Heart left ventricle (tissue), 16 donors: Measurements from ENCODE around the gene TENT5D. TPM values are rescaled to one million over a fixed set of nuclear protein-coding genes. Genes with fewer than 3 reads are reported as not detected.

ENCODE experiments used
- ATAC-seq, 4 donors: fragments of 200-7000 bp; cut with Tn5 transposase; one replicate each; pipeline ENCODE4 v1.9.1; 2020 to 2022; ENCODE audit warnings: moderate library complexity in 4 of 4, mild to moderate bottlenecking in 3 of 4, moderate number of reproducible peaks in 1 of 4
- DNase-seq, 5 donors: peaks; one replicate each; pipeline ENCODE4 v3.0.0-alpha.2; 2020
- H3K27ac ChIP-seq, 12 donors: fragments of 200-600 bp; sonication (generic) in 4 of 12; one replicate each; pipeline versions ENCODE4 v1.5.0 to v1.8.0; 2016 to 2022; ENCODE audit warnings: mild to moderate bottlenecking in 2 of 12
- H3K27me3 ChIP-seq, 9 donors: fragments of 200-600 bp; sonication (generic) in 2 of 9; one replicate each; pipeline versions ENCODE4 v1.5.1 to v1.8.0; 2016 to 2022; ENCODE audit warnings: mild to moderate bottlenecking in 3 of 9
- H3K36me3 ChIP-seq, 9 donors: fragments of 200-600 bp; sonication (generic) in 2 of 9; one replicate each; pipeline versions ENCODE4 v1.5.0 to v1.8.0; 2018 to 2022; ENCODE audit warnings: mild to moderate bottlenecking in 2 of 9
- H3K4me1 ChIP-seq, 12 donors: fragments of 200-600 bp; sonication (generic) in 4 of 12; one replicate each; pipeline versions ENCODE4 v1.5.0 to v1.8.0; 2016 to 2022; ENCODE audit warnings: mild to moderate bottlenecking in 3 of 12
- H3K4me3 ChIP-seq, 12 donors: fragments of 200-600 bp; sonication (generic) in 4 of 12; one replicate each; pipeline versions ENCODE4 v1.5.0 to v1.8.0; 2017 to 2022; ENCODE audit warnings: mild to moderate bottlenecking in 9 of 12, moderate library complexity in 4 of 12
- H3K9me3 ChIP-seq, 12 donors: fragments of 200-600 bp; sonication (generic) in 4 of 12; one replicate each; pipeline versions ENCODE4 v1.5.0 to v1.8.0; 2016 to 2022; ENCODE audit warnings: mild to moderate bottlenecking in 1 of 12
- POLR2A ChIP-seq, 2 donors: fragments of 450-650 bp; IDR thresholded peaks; one replicate each; pipeline ENCODE4 v1.6.1; 2017; ENCODE audit warnings: antibody characterized with exemption in 2 of 2, mild to moderate bottlenecking in 2 of 2, moderate library complexity in 2 of 2
- WGBS, 4 donors: extraction: QIAGEN DNeasy Blood & Tissue Kit in 2 of 4; methylation state at CpG; one replicate each; pipeline versions ENCODE4 v1.1.5 to v1.1.7; 2013 to 2018; 5-methylcytosine and 5-hydroxymethylcytosine counted together
- intact Hi-C, 10 donors: fragments of 100-400 bp; cut with DNase I; formaldehyde crosslinking; loops; one replicate each; pipeline versions ENCODE4 v1.11.1 to v1.14.2; 2022
- polyA plus RNA-seq, 2 donors: library from polyadenylated mRNA; stranded (reverse); fragments of 200-250 nt; gene quantifications; one replicate each; pipeline ENCODE4 v1.2.3, GENCODE V29; 2013
- total RNA-seq, 9 donors: library from RNA; depleted of rRNA in 2 of 9; stranded (reverse); fragments of >200 nt in 2 of 9; fragmentation: NEBNext Ultra II Directional in 3 of 9; extraction: Animal tissue kit (Norgen Biotek cat#: 25700) in 3 of 9; gene quantifications; one replicate each; pipeline versions ENCODE4 v1.1.0 to v1.2.4, GENCODE V29; 2016 to 2023
- TF ChIP-seq, protein P1 (sequence below), 12 donors: fragments of 200-600 bp; sonication (generic) in 4 of 12; IDR thresholded peaks; one replicate each; pipeline versions ENCODE4 v1.5.0 to v1.8.0; 2018 to 2022; ENCODE audit warnings: antibody characterized with exemption in 12 of 12, mild to moderate bottlenecking in 5 of 12
- donor health status: ischemic (EF 13 %, LVEDD 7.1; RV severe dilation, severe dysfunction).
- donor health status: healthy with polysubstance abuse.
- donor health status: DM: no; HTN: yes; CAD: no.
- donor health status: DM: no; HTN: no; CAD: no.
- donor health status: ischemic (EF 25% LVEDD 6.9; RV normal size, moderate dysfunction).
- donor health status: ischemic (EF 25% LVEDD 5.7; RV mildly dilated, moderate dysfunction).
- donor health status: healthy.
- donor health status: DM: yes; HTN: yes; CAD: no.
- donor health status: ischemic (EF 35%, LVEDD 5.7; RV mildly dilated, moderate dysfunction).
- donor health status: nonischemic (EF 11% LVEDD 7.7; RV severe dilation, severe dysfunction).
- donor health status: DM: yes; HTN: yes; CAD: no.
- donor health status: PGD.
- donor health status: ischemic (EF 29% LVEDD 5.4; RV normal size, mild dysfunction).
- donor health status: nonischemic (EF 23%, LVEDD 6.1; RV moderate dilation, normal function).

The TENT5D gene
- total and polyA plus RNA-seq, 11 donors, result not detected

GRCh38 chrX:80423744-80424143, 3.5 kb downstream of the TENT5D start:
- H3K4me1 ChIP-seq, result no peaks in the 10 kb centered on the region
- ATAC-seq, result no peak
- H3K9me3 ChIP-seq, result peaks cover 0 to 13% (median 0%) of the 10 kb centered on the region in 12 donors
- intact Hi-C loops, result no loop called here
- no peak overlapping the region for H3K27ac ChIP-seq
- H3K4me3 ChIP-seq, result no peak overlapping the region
- H3K36me3 ChIP-seq, result no peaks in the 10 kb centered on the region
- WGBS, 4 donors, result 41 to 53% (median 46%) methylated on average over 2 of the region's 2 CpGs
- H3K27me3 ChIP-seq, result peaks cover 0 to 3% (median 0%) of the 10 kb centered on the region in 9 donors
- no peak for TF ChIP-seq POLR2A (IDR thresholded peaks at IDR 0.05)
- TF ChIP-seq, protein P1, sequence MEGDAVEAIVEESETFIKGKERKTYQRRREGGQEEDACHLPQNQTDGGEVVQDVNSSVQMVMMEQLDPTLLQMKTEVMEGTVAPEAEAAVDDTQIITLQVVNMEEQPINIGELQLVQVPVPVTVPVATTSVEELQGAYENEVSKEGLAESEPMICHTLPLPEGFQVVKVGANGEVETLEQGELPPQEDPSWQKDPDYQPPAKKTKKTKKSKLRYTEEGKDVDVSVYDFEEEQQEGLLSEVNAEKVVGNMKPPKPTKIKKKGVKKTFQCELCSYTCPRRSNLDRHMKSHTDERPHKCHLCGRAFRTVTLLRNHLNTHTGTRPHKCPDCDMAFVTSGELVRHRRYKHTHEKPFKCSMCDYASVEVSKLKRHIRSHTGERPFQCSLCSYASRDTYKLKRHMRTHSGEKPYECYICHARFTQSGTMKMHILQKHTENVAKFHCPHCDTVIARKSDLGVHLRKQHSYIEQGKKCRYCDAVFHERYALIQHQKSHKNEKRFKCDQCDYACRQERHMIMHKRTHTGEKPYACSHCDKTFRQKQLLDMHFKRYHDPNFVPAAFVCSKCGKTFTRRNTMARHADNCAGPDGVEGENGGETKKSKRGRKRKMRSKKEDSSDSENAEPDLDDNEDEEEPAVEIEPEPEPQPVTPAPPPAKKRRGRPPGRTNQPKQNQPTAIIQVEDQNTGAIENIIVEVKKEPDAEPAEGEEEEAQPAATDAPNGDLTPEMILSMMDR (IDR thresholded peaks at IDR 0.05), result no peak
- DNase-seq, result no peak

- TF ChIP-seq, protein P1 (IDR thresholded peaks at IDR 0.05), result peak in 2 of 12 donors; percentile 6 to 14
- no peak for TF ChIP-seq POLR2A (IDR thresholded peaks at IDR 0.05)
- ATAC-seq (no peak), DNase-seq (no peak)
- Histone ChIP-seq H3K36me3 (no peaks in the 10 kb centered on the region), H3K27ac (no peak overlapping the region), H3K4me3 (no peak overlapping the region), H3K4me1 (no peaks in the 10 kb centered on the region), H3K9me3 (peaks cover 0 to 5% (median 0%) of the 10 kb centered on the region in 12 donors), H3K27me3 (peaks cover 0 to 3% (median 0%) of the 10 kb centered on the region in 9 donors)
- intact Hi-C loops, result no loop called here
- 57 to 68% (median 66%) methylated on average over 3 of the region's 3 CpGs for WGBS, 4 donors
Observed at GRCh38 chrX:80430826-80431504, 10.7 kb downstream of the TENT5D start.

DNA sequence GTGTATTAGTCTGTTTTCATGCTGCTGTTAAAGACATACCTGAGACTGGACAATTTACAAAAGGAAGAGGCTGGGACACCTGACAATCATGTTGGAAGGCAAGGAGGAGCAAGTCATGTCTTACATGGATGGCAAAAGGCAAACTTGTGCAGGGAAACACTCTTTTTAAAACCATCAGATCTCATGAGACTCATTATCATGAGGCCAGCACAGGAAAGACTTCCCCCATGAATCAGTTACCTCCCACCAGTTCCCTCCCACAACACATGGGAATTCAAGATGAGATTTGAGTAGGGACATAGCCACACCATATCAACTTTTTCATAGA, 11.2 kb downstream of the TENT5D start:
- H3K27ac ChIP-seq, result no peak overlapping the region
- no peaks in the 10 kb centered on the region for H3K36me3 ChIP-seq
- peaks cover 0 to under 1% (median 0%) of the 10 kb centered on the region in 12 donors for H3K9me3 ChIP-seq
- peaks cover 0 to 3% (median 0%) of the 10 kb centered on the region in 9 donors for H3K27me3 ChIP-seq
- intact Hi-C loops, result no loop called here
- DNase-seq, result no peak
- H3K4me1 ChIP-seq, result no peaks in the 10 kb centered on the region
- no peak for TF ChIP-seq POLR2A (IDR thresholded peaks at IDR 0.05)
- TF ChIP-seq, protein P1 (IDR thresholded peaks at IDR 0.05), result no peak
- ATAC-seq, result no peak
- no peak overlapping the region for H3K4me3 ChIP-seq

DNA sequence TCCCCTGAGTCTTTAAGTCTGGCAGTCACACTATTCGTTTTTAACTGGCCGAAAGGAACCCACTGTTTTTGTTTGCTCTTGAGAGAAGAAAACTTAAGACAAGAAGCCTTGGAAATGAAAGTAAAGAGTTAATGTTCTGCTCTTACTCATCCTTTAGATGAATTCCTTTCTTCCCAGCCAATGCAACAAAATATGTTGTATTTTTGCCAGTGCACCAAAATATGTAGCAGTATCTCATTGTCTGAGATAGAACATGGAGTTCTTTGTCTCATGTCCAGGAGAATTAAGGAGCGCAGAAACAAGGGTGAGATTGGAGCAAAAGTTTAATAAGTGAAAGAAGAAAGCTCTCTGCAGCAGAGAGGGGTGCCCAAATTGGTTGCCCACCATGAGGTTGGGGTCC, 12.2 kb downstream of the TENT5D start:
- Histone ChIP-seq H3K27me3 (peaks cover 0 to 3% (median 0%) of the 10 kb centered on the region in 9 donors), H3K4me3 (no peak overlapping the region), H3K36me3 (no peaks in the 10 kb centered on the region), H3K4me1 (no peaks in the 10 kb centered on the region), H3K27ac (no peak overlapping the region), H3K9me3 (no peaks in the 10 kb centered on the region)
- ATAC-seq (no peak), DNase-seq (no peak)
- no peak for TF ChIP-seq POLR2A (IDR thresholded peaks at IDR 0.05)
- TF ChIP-seq, protein P1 (IDR thresholded peaks at IDR 0.05), result no peak
- intact Hi-C loops, result no loop called here
- WGBS, 4 donors, result 70 to 83% (median 76%) methylated on average over 3 of the region's 3 CpGs
